GM12878 (cell line): ENCODE data around the gene KCND3. TPM values are rescaled to one million over a fixed set of nuclear protein-coding genes. Genes with fewer than 3 reads are reported as not detected.

Source experiments
- ATAC-seq: fragments of 200-7000 bp; cut with Tn5 transposase; 3 replicates; pipeline ENCODE4 v1.9.1; 2020; ENCODE audit warnings: mild to moderate bottlenecking, moderate library complexity
- BruUV-seq: library from RNA; stranded (reverse); fragments of 400-500 nt; replicated peaks from 2 replicates; lab custom pipeline; 2021; lab: Mats Ljungman, UMichigan
- CTCF ChIA-PET: fragments of 300-600 bp; sonication (Branson Sonifier 250); formaldehyde crosslinking; extraction: SDS; loops from one replicate; lab custom pipeline; 2021; ENCODE audit warnings: inconsistent platforms; lab: Yijun Ruan, JAX
- POLR2A ChIA-PET: fragments of 350-600 bp; formaldehyde crosslinking; extraction: SDS; loops from one replicate; lab custom pipeline; 2021; ENCODE audit warnings: inconsistent platforms; lab: Charles Lee
- RAD21 ChIA-PET: fragments of 300-600 bp; sonication (Branson Sonifier 250); formaldehyde crosslinking; loops from one replicate; lab custom pipeline; 2023; ENCODE audit warnings: antibody characterized with exemption; ENCODE audit not compliant: unreplicated experiment; lab: Charles Lee
- SMC1A ChIA-PET: fragments of 300-600 bp; sonication (Branson Sonifier 250); formaldehyde crosslinking; loops from one replicate; lab custom pipeline; 2023; ENCODE audit not compliant: unreplicated experiment, uncharacterized antibody; lab: Charles Lee
- DNase-seq: peaks from one replicate; pipeline ENCODE4 v3.0.0-alpha.2; 2011; ENCODE audit warnings: low read depth, low spot score
- FAIRE-seq: peaks from 3 replicates; lab custom pipeline; 2011; peaks lifted over from hg19 to GRCh38; lab: Jason Lieb, UNC
- H2AFZ ChIP-seq: 2 replicates; pipeline ENCODE4 v1.6.0; 2011; ENCODE audit warnings: low read depth, low read length, control low read depth; ENCODE audit not compliant: control insufficient read depth
- H3K27ac ChIP-seq: 2 replicates; pipeline ENCODE4 v1.5.1; 2011; ENCODE audit warnings: control low read depth; ENCODE audit not compliant: control insufficient read depth, insufficient read depth
- H3K27me3 ChIP-seq, 2 experiments: replicated peaks in 1 of 2; 2 replicates each; pipeline versions ENCODE4 v1.6.0 to v1.6.1; 2011; ENCODE audit warnings: low read length in 1 of 2; ENCODE audit not compliant: control insufficient read depth in 2 of 2, insufficient read depth in 2 of 2
- H3K36me3 ChIP-seq, 2 experiments: 2 replicates each; pipeline ENCODE4 v1.5.1; 2011; ENCODE audit warnings: low read length in 1 of 2; ENCODE audit not compliant: control insufficient read depth in 2 of 2, insufficient read depth in 2 of 2
- H3K4me1 ChIP-seq: 2 replicates; pipeline ENCODE4 v1.6.1; 2011; ENCODE audit warnings: mild to moderate bottlenecking, low read length, moderate library complexity, mixed read lengths; ENCODE audit not compliant: control insufficient read depth, insufficient read depth
- H3K4me2 ChIP-seq: 2 replicates; pipeline ENCODE4 v1.6.0; 2011; ENCODE audit warnings: control low read depth; ENCODE audit not compliant: control insufficient read depth, insufficient read depth
- H3K4me3 ChIP-seq: fragments of 200-600 bp; sonication (generic); 2 replicates; pipeline ENCODE4 v1.5.1; 2016
- H3K79me2 ChIP-seq: 2 replicates; pipeline ENCODE4 v1.6.0; 2011; ENCODE audit warnings: low read length; ENCODE audit not compliant: control insufficient read depth, insufficient read depth
- H3K9ac ChIP-seq: 2 replicates; pipeline ENCODE4 v1.8.0; 2011; ENCODE audit warnings: low read length, control low read depth, mixed read lengths; ENCODE audit not compliant: control insufficient read depth, insufficient read depth
- H3K9me3 ChIP-seq: replicated peaks from 3 replicates; pipeline ENCODE4 v1.5.1; 2011; ENCODE audit warnings: mild to moderate bottlenecking, low read length; ENCODE audit not compliant: control insufficient read depth, insufficient read depth
- H4K20me1 ChIP-seq: 2 replicates; pipeline ENCODE4 v1.6.0; 2011; ENCODE audit not compliant: control insufficient read depth, insufficient read depth
- EED ChIP-seq: sonication (generic); IDR thresholded peaks from 2 replicates; pipeline ENCODE4 v1.6.1; 2016; ENCODE audit warnings: antibody characterized with exemption, low read depth
- POU2F2 ChIP-seq: IDR thresholded peaks from 3 replicates; pipeline ENCODE4 v1.6.1; 2011; ENCODE audit warnings: low read depth, mild to moderate bottlenecking, low read length, borderline replicate concordance
- STAT1 ChIP-seq: fragments of 450-650 bp; conservative IDR thresholded peaks from 2 replicates; pipeline ENCODE4 v1.6.1; 2014; ENCODE audit warnings: antibody characterized with exemption, mild to moderate bottlenecking
- TCF3 ChIP-seq: IDR thresholded peaks from 2 replicates; pipeline ENCODE4 v1.6.1; 2012; ENCODE audit warnings: low read depth, mild to moderate bottlenecking, low read length, borderline replicate concordance; ENCODE audit not compliant: insufficient read depth
- ZNF217 ChIP-seq: fragments of 450-650 bp; IDR thresholded peaks from 2 replicates; pipeline ENCODE4 v1.6.1; 2017; ENCODE audit warnings: antibody characterized with exemption, mild to moderate bottlenecking
- ZNF274 ChIP-seq: IDR thresholded peaks from one replicate; pipeline ENCODE4 v1.8.0; 2011; ENCODE audit not compliant: insufficient read length, insufficient read depth
- WGBS: methylation state at CpG from one replicate; pipeline ENCODE4 v1.1.6; 2016; ENCODE audit warnings: low lambda C conversion rate; ENCODE audit not compliant: insufficient replicate concordance, insufficient coverage; ENCODE audit errors: missing lambda C conversion rate; 5-methylcytosine and 5-hydroxymethylcytosine counted together
- in situ Hi-C: fragments of 300-500 bp; cut with MboI; formaldehyde crosslinking; loops from 9 replicates; pipeline ENCODE4 v1.14.3; 2018; ENCODE audit warnings: mixed read lengths
- intact Hi-C: fragments of 100-400 bp; cut with micrococcal nuclease; formaldehyde crosslinking; loops from one replicate; pipeline ENCODE4 v1.14.2; 2022; ENCODE audit not compliant: unreplicated experiment
- polyA plus RNA-seq, 11 experiments: library from polyadenylated mRNA; depleted of rRNA in 4 of 11; unstranded in 6 of 11; stranded (reverse) in 5 of 11; fragments of >200 nt; fragmentation: Nextera tagmentation in 4 of 11; fragmentation: Illumina TruSeq in 1 of 11; extraction: Ambion mirVana in 4 of 11; extraction: Trizol in 1 of 11; gene quantifications; 1 replicate in 1 of 11; 2 replicates in 10 of 11; pipeline versions ENCODE4 v1.2.1 to v1.2.3, GENCODE V29; 2011 to 2016; ENCODE audit warnings: inconsistent platforms in 2 of 11, missing spikeins in 2 of 11, low read depth in 1 of 11
- total RNA-seq, 4 experiments: library from RNA; depleted of rRNA in 3 of 4; stranded (reverse); fragments of >200 nt in 3 of 4; fragmentation: Illumina TruSeq in 1 of 4; extraction: Trizol in 1 of 4; gene quantifications; 2 replicates each; pipeline versions ENCODE4 v1.2.1 to v1.2.3, GENCODE V29; 2013 to 2021
- TF ChIP-seq, protein P1 (sequence below): IDR thresholded peaks from 2 replicates; pipeline ENCODE4 v1.6.1; 2012; ENCODE audit warnings: improper control_type of control experiment, low read depth, low read length; ENCODE audit not compliant: insufficient replicate concordance
- TF ChIP-seq, protein P2 (sequence below): fragments of 450-650 bp; formaldehyde crosslinking; IDR thresholded peaks from 2 replicates; pipeline ENCODE4 v1.4.0; 2022; ENCODE audit warnings: mild to moderate bottlenecking, moderate library complexity
- TF ChIP-seq, protein P3 (sequence below), 3 experiments: IDR thresholded peaks in 2 of 3; conservative IDR thresholded peaks in 1 of 3; 2 replicates each; pipeline ENCODE4 v1.5.1; 2011; ENCODE audit warnings: low read depth in 3 of 3, low read length in 3 of 3, mild to moderate bottlenecking in 3 of 3, control low read depth in 2 of 3, moderate library complexity in 2 of 3, inconsistent platforms in 1 of 3, mixed read lengths in 1 of 3; ENCODE audit not compliant: control insufficient read depth in 2 of 3, insufficient read depth in 1 of 3; ENCODE audit errors: extremely low read depth in 1 of 3

KCND3 gene
- total and polyA plus RNA-seq, 10 of the 15 experiments (the other 5 are each of a cell fraction or from before 2014, with no cell fraction given): 0.02 TPM; not detected in 9

DNA sequence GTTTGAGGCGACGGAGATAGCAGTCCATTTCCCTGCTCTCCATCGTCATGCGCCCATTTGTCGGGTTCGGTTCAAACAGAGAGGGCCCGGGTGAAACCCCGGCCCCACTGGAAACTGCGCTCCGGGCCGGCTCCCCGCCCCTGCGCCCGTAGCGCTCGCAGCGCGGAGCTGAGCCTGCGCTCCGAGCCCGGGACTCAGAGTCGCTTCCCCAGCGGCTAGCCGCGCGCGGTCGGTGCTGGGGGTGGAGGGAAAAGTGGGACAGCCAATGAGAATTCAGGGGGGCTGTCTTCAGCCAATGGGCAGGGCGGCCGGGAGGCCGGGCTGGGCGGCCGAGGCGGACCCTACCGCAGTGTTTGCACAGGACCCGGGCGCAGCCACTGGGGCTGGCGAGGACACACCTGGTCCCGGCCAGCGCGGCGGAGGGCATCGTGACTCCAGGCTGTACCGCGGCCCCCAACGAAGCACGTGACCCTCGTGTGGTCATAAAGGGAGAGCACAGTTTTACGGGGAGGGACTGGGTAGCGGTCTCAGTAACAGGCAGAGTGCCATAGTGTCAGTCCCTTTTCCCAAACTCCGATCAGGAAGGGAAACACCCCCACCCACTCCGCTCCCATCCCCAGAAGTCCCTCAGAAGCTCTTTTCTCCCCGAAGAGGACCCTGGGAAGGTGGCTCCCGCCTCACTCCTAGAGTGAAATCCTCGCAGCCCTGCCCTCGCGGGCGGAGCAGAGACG lies 250.1 kb downstream of the KCND3 start, which contains the start of gene INKA2:
INKA2 (minus strand) TSS at position 202 of the 731 bp plus-strand sequence; CDS start at position 49, 153 bp downstream.
- intact Hi-C loops (loop anchor here (1.0 kb wide), 1 partner anchor 16 kb away; the partner anchor contains the start of gene DDX20), in situ Hi-C loops (no loop called here)
- H3K9me3 ChIP-seq: no peaks in the 10 kb centered on the region
- peak within 1 kb of the TSS; percentile 85 for H2AFZ ChIP-seq
- CTCF ChIA-PET: interaction anchor here (0.6 to 12.7 kb wide), 15 partner anchors 10 to 709 kb away, joined by 3 to 135 read pairs (median 5); no protein-coding TSS in a partner anchor
- peaks cover 0 to 8% of the 10 kb centered on the region in 2 experiments; a peak in 2 of 4 replicates for H3K27me3 ChIP-seq
- H3K79me2 ChIP-seq: no peaks in the 10 kb centered on the region
- H3K4me1 ChIP-seq: peaks cover 11% of the 10 kb centered on the region
- POLR2A ChIA-PET: interaction anchor here (0.6 to 2.2 kb wide), 9 partner anchors 8 to 261 kb away, joined by 3 to 6 read pairs (median 3); no protein-coding TSS in a partner anchor
- RAD21 ChIA-PET: interaction anchor here (1.2 to 3.9 kb wide), 11 partner anchors 12 to 519 kb away, joined by 3 to 26 read pairs (median 6); partner anchors contain the start of gene DDX20
- no peaks in the 10 kb centered on the region for H4K20me1 ChIP-seq
- BruUV-seq: no TSS peak
- H3K27ac ChIP-seq: peak within 1 kb of the TSS; percentile 45
- SMC1A ChIA-PET: interaction anchor here (0.7 to 4.8 kb wide), 11 partner anchors 8 to 299 kb away, joined by 3 to 31 read pairs (median 5); no protein-coding TSS in a partner anchor
- peak; percentile 47 for DNase-seq
- WGBS: under 1% methylated on average over 59 of the region's 59 CpGs
- peak within 1 kb of the TSS; percentile 100 for H3K4me2 ChIP-seq
- peak within 1 kb of the TSS; percentile 86 for H3K4me3 ChIP-seq
- peak within 1 kb of the TSS; percentile 56 for H3K9ac ChIP-seq
- H3K36me3 ChIP-seq: no peaks in the 10 kb centered on the region
- ATAC-seq: peak; percentile 90
- FAIRE-seq: peak; percentile 59
- no peak; the same call in 1 of the 2 replicates for TF ChIP-seq EED
- TF ChIP-seq, protein P1, sequence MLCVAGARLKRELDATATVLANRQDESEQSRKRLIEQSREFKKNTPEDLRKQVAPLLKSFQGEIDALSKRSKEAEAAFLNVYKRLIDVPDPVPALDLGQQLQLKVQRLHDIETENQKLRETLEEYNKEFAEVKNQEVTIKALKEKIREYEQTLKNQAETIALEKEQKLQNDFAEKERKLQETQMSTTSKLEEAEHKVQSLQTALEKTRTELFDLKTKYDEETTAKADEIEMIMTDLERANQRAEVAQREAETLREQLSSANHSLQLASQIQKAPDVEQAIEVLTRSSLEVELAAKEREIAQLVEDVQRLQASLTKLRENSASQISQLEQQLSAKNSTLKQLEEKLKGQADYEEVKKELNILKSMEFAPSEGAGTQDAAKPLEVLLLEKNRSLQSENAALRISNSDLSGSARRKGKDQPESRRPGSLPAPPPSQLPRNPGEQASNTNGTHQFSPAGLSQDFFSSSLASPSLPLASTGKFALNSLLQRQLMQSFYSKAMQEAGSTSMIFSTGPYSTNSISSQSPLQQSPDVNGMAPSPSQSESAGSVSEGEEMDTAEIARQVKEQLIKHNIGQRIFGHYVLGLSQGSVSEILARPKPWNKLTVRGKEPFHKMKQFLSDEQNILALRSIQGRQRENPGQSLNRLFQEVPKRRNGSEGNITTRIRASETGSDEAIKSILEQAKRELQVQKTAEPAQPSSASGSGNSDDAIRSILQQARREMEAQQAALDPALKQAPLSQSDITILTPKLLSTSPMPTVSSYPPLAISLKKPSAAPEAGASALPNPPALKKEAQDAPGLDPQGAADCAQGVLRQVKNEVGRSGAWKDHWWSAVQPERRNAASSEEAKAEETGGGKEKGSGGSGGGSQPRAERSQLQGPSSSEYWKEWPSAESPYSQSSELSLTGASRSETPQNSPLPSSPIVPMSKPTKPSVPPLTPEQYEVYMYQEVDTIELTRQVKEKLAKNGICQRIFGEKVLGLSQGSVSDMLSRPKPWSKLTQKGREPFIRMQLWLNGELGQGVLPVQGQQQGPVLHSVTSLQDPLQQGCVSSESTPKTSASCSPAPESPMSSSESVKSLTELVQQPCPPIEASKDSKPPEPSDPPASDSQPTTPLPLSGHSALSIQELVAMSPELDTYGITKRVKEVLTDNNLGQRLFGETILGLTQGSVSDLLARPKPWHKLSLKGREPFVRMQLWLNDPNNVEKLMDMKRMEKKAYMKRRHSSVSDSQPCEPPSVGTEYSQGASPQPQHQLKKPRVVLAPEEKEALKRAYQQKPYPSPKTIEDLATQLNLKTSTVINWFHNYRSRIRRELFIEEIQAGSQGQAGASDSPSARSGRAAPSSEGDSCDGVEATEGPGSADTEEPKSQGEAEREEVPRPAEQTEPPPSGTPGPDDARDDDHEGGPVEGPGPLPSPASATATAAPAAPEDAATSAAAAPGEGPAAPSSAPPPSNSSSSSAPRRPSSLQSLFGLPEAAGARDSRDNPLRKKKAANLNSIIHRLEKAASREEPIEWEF: no peak
- TF ChIP-seq, protein P2, sequence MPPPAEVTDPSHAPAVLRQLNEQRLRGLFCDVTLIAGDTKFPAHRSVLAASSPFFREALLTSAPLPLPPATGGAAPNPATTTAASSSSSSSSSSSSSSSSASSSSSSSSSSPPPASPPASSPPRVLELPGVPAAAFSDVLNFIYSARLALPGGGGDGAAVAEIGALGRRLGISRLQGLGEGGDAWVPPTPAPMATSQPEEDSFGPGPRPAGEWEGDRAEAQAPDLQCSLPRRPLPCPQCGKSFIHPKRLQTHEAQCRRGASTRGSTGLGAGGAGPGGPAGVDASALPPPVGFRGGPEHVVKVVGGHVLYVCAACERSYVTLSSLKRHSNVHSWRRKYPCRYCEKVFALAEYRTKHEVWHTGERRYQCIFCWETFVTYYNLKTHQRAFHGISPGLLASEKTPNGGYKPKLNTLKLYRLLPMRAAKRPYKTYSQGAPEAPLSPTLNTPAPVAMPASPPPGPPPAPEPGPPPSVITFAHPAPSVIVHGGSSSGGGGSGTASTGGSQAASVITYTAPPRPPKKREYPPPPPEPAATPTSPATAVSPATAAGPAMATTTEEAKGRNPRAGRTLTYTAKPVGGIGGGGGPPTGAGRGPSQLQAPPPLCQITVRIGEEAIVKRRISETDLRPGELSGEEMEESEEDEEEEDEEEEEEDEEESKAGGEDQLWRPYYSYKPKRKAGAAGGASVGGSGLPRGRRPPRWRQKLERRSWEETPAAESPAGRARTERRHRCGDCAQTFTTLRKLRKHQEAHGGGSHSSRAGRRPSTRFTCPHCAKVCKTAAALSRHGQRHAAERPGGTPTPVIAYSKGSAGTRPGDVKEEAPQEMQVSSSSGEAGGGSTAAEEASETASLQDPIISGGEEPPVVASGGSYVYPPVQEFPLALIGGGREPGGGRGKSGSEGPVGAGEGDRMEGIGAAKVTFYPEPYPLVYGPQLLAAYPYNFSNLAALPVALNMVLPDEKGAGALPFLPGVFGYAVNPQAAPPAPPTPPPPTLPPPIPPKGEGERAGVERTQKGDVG: no peak
- TF ChIP-seq STAT1: no peak
- TF ChIP-seq ZNF217: no peak
- TF ChIP-seq, protein P3, sequence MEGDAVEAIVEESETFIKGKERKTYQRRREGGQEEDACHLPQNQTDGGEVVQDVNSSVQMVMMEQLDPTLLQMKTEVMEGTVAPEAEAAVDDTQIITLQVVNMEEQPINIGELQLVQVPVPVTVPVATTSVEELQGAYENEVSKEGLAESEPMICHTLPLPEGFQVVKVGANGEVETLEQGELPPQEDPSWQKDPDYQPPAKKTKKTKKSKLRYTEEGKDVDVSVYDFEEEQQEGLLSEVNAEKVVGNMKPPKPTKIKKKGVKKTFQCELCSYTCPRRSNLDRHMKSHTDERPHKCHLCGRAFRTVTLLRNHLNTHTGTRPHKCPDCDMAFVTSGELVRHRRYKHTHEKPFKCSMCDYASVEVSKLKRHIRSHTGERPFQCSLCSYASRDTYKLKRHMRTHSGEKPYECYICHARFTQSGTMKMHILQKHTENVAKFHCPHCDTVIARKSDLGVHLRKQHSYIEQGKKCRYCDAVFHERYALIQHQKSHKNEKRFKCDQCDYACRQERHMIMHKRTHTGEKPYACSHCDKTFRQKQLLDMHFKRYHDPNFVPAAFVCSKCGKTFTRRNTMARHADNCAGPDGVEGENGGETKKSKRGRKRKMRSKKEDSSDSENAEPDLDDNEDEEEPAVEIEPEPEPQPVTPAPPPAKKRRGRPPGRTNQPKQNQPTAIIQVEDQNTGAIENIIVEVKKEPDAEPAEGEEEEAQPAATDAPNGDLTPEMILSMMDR (IDR thresholded peaks at IDR 0.05 in 2 of 3, conservative IDR thresholded peaks at IDR 0.05 in 1 of 3; ENCODE audit: control insufficient read depth in 2 of 3, extremely low read depth in 1 of 3, insufficient read depth in 1 of 3, low read depth in 3 of 3, low read length in 3 of 3): peak in 1 of 3 experiments; percentile 11; a peak in 1 of 6 replicates
- no peak for TF ChIP-seq ZNF274
- no peak for TF ChIP-seq TCF3
- TF ChIP-seq POU2F2: no peak
